HCT116 (cell line): ENCODE measurements around the gene PLOD2. TPM values are rescaled to one million over a fixed set of nuclear protein-coding genes. Genes with fewer than 3 reads are reported as not detected.

Experiments
- ATAC-seq: fragments of 200-7000 bp; cut with Tn5 transposase; 2 replicates; pipeline ENCODE4 v1.9.1; 2020; ENCODE audit warnings: mild to moderate bottlenecking, moderate library complexity
- BruUV-seq: library from RNA; stranded (reverse); fragments of 400-500 nt; replicated peaks from 2 replicates; lab custom pipeline; 2021; lab: Mats Ljungman, UMichigan
- CTCF ChIA-PET: fragments of 300-600 bp; sonication (Branson Sonifier 250); formaldehyde crosslinking; loops from one replicate; lab custom pipeline; 2021; ENCODE audit warnings: antibody characterized with exemption; lab: Charles Lee
- POLR2A ChIA-PET: fragments of 300-600, 350-600 bp; sonication (Branson Sonifier 250); formaldehyde crosslinking; loops from one replicate; lab custom pipeline; 2021; ENCODE audit warnings: antibody characterized with exemption; lab: Charles Lee
- RAD21 ChIA-PET, 2 experiments: fragments of 300-600 bp; sonication (Branson Sonifier 250); formaldehyde crosslinking; loops; one replicate each; lab custom pipeline; 2023; ENCODE audit warnings: low total read pairs in 2 of 2; ENCODE audit not compliant: uncharacterized antibody in 2 of 2, unreplicated experiment in 2 of 2, low non-redundant PET in 1 of 2; lab: Charles Lee
- DNase-seq: peaks from one replicate; pipeline ENCODE4 v3.0.0-alpha.2; 2010; ENCODE audit warnings: low read depth, low spot score
- H2AFZ ChIP-seq: fragments of 200-600 bp; shearing (Covaris generic), sonication (generic); 2 replicates; pipeline ENCODE4 v1.6.1; 2017; ENCODE audit warnings: low read depth, mixed run types, mixed read lengths, antibody characterized with exemption, low read length; ENCODE audit not compliant: poor library complexity, severe bottlenecking
- H3K27ac ChIP-seq: 2 replicates; pipeline ENCODE4 v1.5.1; 2012; ENCODE audit warnings: low read depth, low read length
- H3K27me3 ChIP-seq: fragments of 200-600 bp; sonication (generic); 2 replicates; pipeline ENCODE4 v1.6.1; 2016; ENCODE audit warnings: mixed run types, low read length, mixed read lengths; ENCODE audit not compliant: insufficient read depth
- H3K36me3 ChIP-seq, 2 experiments: fragments of 200-500 bp in 1 of 2; fragments of 200-600 bp in 1 of 2; sonication (Bioruptor generic) in 1 of 2; sonication (generic) in 1 of 2; 2 replicates each; pipeline versions ENCODE4 v1.5.1 to v1.6.1; 2014 to 2016; ENCODE audit warnings: low read length in 2 of 2, inconsistent platforms in 1 of 2, mixed read lengths in 1 of 2, mixed run types in 1 of 2; ENCODE audit not compliant: insufficient read depth in 2 of 2, control insufficient read depth in 1 of 2
- H3K4me1 ChIP-seq, 2 experiments: fragments of 200-600 bp in 1 of 2; sonication (generic) in 1 of 2; 2 replicates each; pipeline versions ENCODE4 v1.5.1 to v1.6.1; 2012 to 2017; ENCODE audit warnings: low read length in 2 of 2, inconsistent platforms in 1 of 2, mild to moderate bottlenecking in 1 of 2, mixed read lengths in 1 of 2, mixed run types in 1 of 2, moderate library complexity in 1 of 2; ENCODE audit not compliant: insufficient read depth in 2 of 2, control insufficient read depth in 1 of 2
- H3K4me2 ChIP-seq: fragments of 200-600 bp; sonication (generic); 2 replicates; pipeline ENCODE4 v1.6.1; 2017; ENCODE audit warnings: mixed run types, low read length, mixed read lengths
- H3K4me3 ChIP-seq, 2 experiments: fragments of 200-600 bp in 1 of 2; sonication (generic) in 1 of 2; replicated peaks in 1 of 2; 2 replicates each; pipeline ENCODE4 v1.5.1; 2011 to 2016; ENCODE audit warnings: low read length in 2 of 2, control low read depth in 1 of 2, low read depth in 1 of 2, mild to moderate bottlenecking in 1 of 2, mixed read lengths in 1 of 2, mixed run types in 1 of 2
- H3K79me2 ChIP-seq: fragments of 200-600 bp; sonication (generic); 2 replicates; pipeline ENCODE4 v1.6.1; 2017; ENCODE audit warnings: mild to moderate bottlenecking, mixed run types, low read length, moderate library complexity, mixed read lengths; ENCODE audit not compliant: insufficient read depth
- H3K9ac ChIP-seq: fragments of 200-600 bp; sonication (generic); 2 replicates; pipeline ENCODE4 v1.6.1; 2016; ENCODE audit warnings: low read length, mixed read lengths
- H3K9me2 ChIP-seq: fragments of 200-600 bp; sonication (generic), shearing (Covaris generic); 2 replicates; pipeline ENCODE4 v1.6.1; 2017; ENCODE audit warnings: mixed run types, mild to moderate bottlenecking, moderate library complexity; ENCODE audit not compliant: insufficient read depth
- H3K9me3 ChIP-seq, 2 experiments: fragments of 200-500 bp in 1 of 2; fragments of 200-600 bp in 1 of 2; sonication (Bioruptor generic) in 1 of 2; sonication (generic) in 1 of 2; 2 replicates each; pipeline ENCODE4 v1.6.1; 2014 to 2017; ENCODE audit warnings: low read length in 2 of 2, mixed read lengths in 2 of 2, inconsistent platforms in 1 of 2, low read depth in 1 of 2, mild to moderate bottlenecking in 1 of 2, mixed run types in 1 of 2, moderate library complexity in 1 of 2; ENCODE audit not compliant: control insufficient read depth in 1 of 2, insufficient read depth in 1 of 2
- H4K20me1 ChIP-seq: fragments of 200-600 bp; sonication (generic), shearing (Covaris generic); 2 replicates; pipeline ENCODE4 v1.6.1; 2017; ENCODE audit warnings: mixed run types, mild to moderate bottlenecking, moderate library complexity; ENCODE audit not compliant: insufficient read depth
- FOSL1 ChIP-seq: IDR thresholded peaks from 2 replicates; pipeline ENCODE4 v1.6.1; 2012; ENCODE audit warnings: low read depth
- JUND ChIP-seq: IDR thresholded peaks from 2 replicates; pipeline ENCODE4 v1.6.1; 2012
- POLR2AphosphoS5 ChIP-seq: IDR thresholded peaks from 2 replicates; pipeline ENCODE4 v1.6.1; 2011; ENCODE audit warnings: mild to moderate bottlenecking, low read depth, low read length, moderate library complexity
- RAD21 ChIP-seq: IDR thresholded peaks from 2 replicates; pipeline ENCODE4 v1.6.1; 2012; ENCODE audit warnings: low read depth, mild to moderate bottlenecking
- SIN3A ChIP-seq: IDR thresholded peaks from 2 replicates; pipeline ENCODE4 v1.6.1; 2012; ENCODE audit warnings: low read depth
- SP1 ChIP-seq: IDR thresholded peaks from 2 replicates; pipeline ENCODE4 v1.6.1; 2012; ENCODE audit warnings: low read depth
- TCF7L2 ChIP-seq: IDR thresholded peaks from 2 replicates; pipeline ENCODE4 v1.7.0; 2011; ENCODE audit warnings: borderline replicate concordance, inconsistent platforms; ENCODE audit not compliant: insufficient read depth, insufficient read length; ENCODE audit errors: extremely low read depth
- YY1 ChIP-seq: IDR thresholded peaks from 2 replicates; pipeline ENCODE4 v1.6.1; 2011; ENCODE audit warnings: low read length, low read depth, moderate library complexity, mild to moderate bottlenecking; ENCODE audit not compliant: insufficient replicate concordance; ENCODE audit errors: extremely low read depth
- ZFX ChIP-seq: fragments of 450-650 bp; IDR thresholded peaks from 2 replicates; pipeline ENCODE4 v1.6.1; 2017
- ZNF274 ChIP-seq: fragments of 200-500 bp; sonication (Bioruptor generic); IDR thresholded peaks from 2 replicates; pipeline ENCODE4 v1.6.1; 2014; ENCODE audit warnings: mild to moderate bottlenecking, low read depth, low read length, inconsistent platforms
- intact Hi-C: fragments of 100-400 bp; cut with micrococcal nuclease; formaldehyde crosslinking; loops from 2 replicates; pipeline ENCODE4 v1.10.0; 2022
- total RNA-seq: library from RNA; stranded (reverse); gene quantifications from one replicate; pipeline ENCODE4 v1.2.1, GENCODE V29; 2021; ENCODE audit not compliant: unreplicated experiment
- TF ChIP-seq, protein P1 (sequence below): IDR thresholded peaks from 2 replicates; pipeline ENCODE4 v1.6.1; 2011; ENCODE audit warnings: mild to moderate bottlenecking, low read length, moderate library complexity; ENCODE audit not compliant: insufficient replicate concordance; ENCODE audit errors: extremely low read depth
- TF ChIP-seq, protein P2 (sequence below): IDR thresholded peaks from 2 replicates; pipeline ENCODE4 v1.6.1; 2012; ENCODE audit warnings: low read depth
- TF ChIP-seq, protein P3 (sequence below): IDR thresholded peaks from 2 replicates; pipeline ENCODE4 v1.6.1; 2012

The PLOD2 gene
- total RNA-seq, 1 experiment from 2014 or later: 25.8 TPM

DNA sequence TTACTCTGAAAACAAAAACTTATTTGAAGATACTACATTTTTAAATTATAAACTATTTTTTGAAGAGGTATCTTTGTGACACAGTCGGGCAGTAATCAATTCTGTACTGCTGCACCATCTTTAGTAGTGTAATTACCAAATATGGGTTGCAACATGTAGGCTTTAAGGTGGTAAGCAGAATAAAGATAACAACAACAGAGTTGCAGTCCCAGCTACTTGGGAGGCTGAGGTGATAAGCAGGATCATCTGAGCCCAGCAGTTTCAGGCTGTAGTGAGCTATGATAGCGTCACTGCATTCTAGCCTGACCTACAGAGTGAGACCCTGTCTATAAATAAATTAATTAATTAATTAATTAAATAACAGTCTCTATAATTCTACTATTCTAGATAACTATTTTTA is 6.0 kb downstream of the PLOD2 start:
- no peak overlapping the region for H3K9ac ChIP-seq
- ChIA-PET RAD21 (no interaction called here), CTCF (no interaction called here), POLR2A (no interaction called here)
- intact Hi-C loops: no loop called here
- no TSS peak for BruUV-seq
- no peaks in the 10 kb centered on the region for H3K27me3 ChIP-seq
- DNase-seq (no peak), ATAC-seq (no peak)
- no peak for TF ChIP-seq ZNF274
- TF ChIP-seq POLR2AphosphoS5: no peak
- TF ChIP-seq, protein P1, sequence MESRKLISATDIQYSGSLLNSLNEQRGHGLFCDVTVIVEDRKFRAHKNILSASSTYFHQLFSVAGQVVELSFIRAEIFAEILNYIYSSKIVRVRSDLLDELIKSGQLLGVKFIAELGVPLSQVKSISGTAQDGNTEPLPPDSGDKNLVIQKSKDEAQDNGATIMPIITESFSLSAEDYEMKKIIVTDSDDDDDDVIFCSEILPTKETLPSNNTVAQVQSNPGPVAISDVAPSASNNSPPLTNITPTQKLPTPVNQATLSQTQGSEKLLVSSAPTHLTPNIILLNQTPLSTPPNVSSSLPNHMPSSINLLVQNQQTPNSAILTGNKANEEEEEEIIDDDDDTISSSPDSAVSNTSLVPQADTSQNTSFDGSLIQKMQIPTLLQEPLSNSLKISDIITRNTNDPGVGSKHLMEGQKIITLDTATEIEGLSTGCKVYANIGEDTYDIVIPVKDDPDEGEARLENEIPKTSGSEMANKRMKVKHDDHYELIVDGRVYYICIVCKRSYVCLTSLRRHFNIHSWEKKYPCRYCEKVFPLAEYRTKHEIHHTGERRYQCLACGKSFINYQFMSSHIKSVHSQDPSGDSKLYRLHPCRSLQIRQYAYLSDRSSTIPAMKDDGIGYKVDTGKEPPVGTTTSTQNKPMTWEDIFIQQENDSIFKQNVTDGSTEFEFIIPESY: no peak
- TF ChIP-seq, protein P2, sequence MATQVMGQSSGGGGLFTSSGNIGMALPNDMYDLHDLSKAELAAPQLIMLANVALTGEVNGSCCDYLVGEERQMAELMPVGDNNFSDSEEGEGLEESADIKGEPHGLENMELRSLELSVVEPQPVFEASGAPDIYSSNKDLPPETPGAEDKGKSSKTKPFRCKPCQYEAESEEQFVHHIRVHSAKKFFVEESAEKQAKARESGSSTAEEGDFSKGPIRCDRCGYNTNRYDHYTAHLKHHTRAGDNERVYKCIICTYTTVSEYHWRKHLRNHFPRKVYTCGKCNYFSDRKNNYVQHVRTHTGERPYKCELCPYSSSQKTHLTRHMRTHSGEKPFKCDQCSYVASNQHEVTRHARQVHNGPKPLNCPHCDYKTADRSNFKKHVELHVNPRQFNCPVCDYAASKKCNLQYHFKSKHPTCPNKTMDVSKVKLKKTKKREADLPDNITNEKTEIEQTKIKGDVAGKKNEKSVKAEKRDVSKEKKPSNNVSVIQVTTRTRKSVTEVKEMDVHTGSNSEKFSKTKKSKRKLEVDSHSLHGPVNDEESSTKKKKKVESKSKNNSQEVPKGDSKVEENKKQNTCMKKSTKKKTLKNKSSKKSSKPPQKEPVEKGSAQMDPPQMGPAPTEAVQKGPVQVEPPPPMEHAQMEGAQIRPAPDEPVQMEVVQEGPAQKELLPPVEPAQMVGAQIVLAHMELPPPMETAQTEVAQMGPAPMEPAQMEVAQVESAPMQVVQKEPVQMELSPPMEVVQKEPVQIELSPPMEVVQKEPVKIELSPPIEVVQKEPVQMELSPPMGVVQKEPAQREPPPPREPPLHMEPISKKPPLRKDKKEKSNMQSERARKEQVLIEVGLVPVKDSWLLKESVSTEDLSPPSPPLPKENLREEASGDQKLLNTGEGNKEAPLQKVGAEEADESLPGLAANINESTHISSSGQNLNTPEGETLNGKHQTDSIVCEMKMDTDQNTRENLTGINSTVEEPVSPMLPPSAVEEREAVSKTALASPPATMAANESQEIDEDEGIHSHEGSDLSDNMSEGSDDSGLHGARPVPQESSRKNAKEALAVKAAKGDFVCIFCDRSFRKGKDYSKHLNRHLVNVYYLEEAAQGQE: no peak
- TF ChIP-seq RAD21: no peak
- no peak for TF ChIP-seq SP1
- no peak for TF ChIP-seq JUND
- TF ChIP-seq, protein P3, sequence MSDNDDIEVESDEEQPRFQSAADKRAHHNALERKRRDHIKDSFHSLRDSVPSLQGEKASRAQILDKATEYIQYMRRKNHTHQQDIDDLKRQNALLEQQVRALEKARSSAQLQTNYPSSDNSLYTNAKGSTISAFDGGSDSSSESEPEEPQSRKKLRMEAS: no peak
- no peak for TF ChIP-seq YY1
- no peak for TF ChIP-seq FOSL1
- TF ChIP-seq ZFX: no peak
- TF ChIP-seq TCF7L2: no peak
- no peak for TF ChIP-seq SIN3A
- H3K79me2 ChIP-seq: no peaks in the 10 kb centered on the region
- H3K36me3 ChIP-seq: no peaks in the 10 kb centered on the region
- H3K4me1 ChIP-seq: peaks cover 5% of the 10 kb centered on the region in 2 experiments; a peak in 3 of 4 replicates
- no peaks in the 10 kb centered on the region for H3K9me3 ChIP-seq
- H3K27ac ChIP-seq: no peak overlapping the region
- H4K20me1 ChIP-seq: no peaks in the 10 kb centered on the region
- no peaks in the 10 kb centered on the region for H3K9me2 ChIP-seq
- no peak overlapping the region for H3K4me2 ChIP-seq
- H3K4me3 ChIP-seq: no peak overlapping the region
- H2AFZ ChIP-seq: no peak overlapping the region
